Body of pancreas (tissue), 4 donors: ENCODE data around the gene SPDYE3.
"Not testable (repeated sequence)": the region's sequence is repeated elsewhere in the genome, so short reads cannot be mapped to it uniquely, and the experiment has no call there.

Source experiments
- POLR2A ChIP-seq, 3 donors: fragments of 450-650 bp; IDR thresholded peaks; one replicate each; pipeline ENCODE4 v1.6.1; 2016; ENCODE audit warnings: antibody characterized with exemption in 3 of 3, mild to moderate bottlenecking in 2 of 3
- TF ChIP-seq, protein P1 (sequence below), 7 experiments: fragments of 450-650 bp in 4 of 7; fragments of 200-600 bp in 3 of 7; sonication (generic) in 3 of 7; IDR thresholded peaks; one replicate each; pipeline ENCODE4 v1.5.1; 2016 to 2019; ENCODE audit warnings: antibody characterized with exemption in 7 of 7

GRCh38 chr7:100282069-100282608 lies 25.4 kb upstream of the SPDYE3 start:
- TF ChIP-seq, protein P1, sequence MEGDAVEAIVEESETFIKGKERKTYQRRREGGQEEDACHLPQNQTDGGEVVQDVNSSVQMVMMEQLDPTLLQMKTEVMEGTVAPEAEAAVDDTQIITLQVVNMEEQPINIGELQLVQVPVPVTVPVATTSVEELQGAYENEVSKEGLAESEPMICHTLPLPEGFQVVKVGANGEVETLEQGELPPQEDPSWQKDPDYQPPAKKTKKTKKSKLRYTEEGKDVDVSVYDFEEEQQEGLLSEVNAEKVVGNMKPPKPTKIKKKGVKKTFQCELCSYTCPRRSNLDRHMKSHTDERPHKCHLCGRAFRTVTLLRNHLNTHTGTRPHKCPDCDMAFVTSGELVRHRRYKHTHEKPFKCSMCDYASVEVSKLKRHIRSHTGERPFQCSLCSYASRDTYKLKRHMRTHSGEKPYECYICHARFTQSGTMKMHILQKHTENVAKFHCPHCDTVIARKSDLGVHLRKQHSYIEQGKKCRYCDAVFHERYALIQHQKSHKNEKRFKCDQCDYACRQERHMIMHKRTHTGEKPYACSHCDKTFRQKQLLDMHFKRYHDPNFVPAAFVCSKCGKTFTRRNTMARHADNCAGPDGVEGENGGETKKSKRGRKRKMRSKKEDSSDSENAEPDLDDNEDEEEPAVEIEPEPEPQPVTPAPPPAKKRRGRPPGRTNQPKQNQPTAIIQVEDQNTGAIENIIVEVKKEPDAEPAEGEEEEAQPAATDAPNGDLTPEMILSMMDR (IDR thresholded peaks at IDR 0.05), result not testable (repeated sequence)
- TF ChIP-seq POLR2A (IDR thresholded peaks at IDR 0.05), result not testable (repeated sequence)
